ENCODE results near the gene ADAM10.

DNA sequence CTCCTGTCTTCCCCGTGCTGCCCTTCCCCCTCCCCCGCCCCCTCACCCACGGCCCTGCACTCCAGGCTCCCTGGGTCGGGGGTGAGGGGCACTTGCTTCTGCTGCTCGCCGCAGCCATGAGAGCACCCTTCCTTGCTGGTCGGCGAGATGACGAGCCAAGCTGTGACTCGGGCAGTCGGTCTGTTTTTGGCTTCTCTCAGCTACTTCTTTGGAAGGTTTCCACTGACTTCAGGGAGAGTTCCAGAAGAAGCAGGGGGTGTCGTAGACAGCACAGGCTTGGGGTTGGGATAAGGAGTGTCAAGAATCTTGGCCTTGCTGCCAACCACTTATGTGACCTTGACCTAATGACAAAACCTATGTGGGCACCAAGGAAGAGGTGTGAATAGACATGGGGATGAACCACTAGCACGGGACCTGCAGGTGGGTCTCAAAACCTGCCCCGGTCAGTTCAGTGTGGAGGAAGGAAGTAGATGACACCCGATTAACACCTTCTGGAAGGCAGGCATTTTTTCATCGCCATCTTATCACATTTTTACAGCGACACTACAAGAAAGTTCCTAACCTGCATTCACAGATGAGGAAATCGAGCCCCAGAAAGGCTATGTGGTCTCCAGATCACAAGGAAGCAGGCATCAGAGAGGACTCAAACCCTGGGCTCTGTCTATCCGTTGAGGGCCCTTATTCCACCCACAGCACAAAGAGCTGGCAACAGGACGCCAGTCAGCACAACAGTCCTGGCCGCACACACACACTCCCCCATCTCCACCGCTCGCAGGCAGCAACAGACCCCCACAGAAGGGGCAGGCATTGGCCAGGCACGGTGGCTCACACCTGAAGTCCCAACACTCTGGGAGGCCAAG, 196.8 kb downstream of the ADAM10 start:
- TF ChIP-seq POLR2A (IDR thresholded peaks at IDR 0.05) (no peak), POLR2AphosphoS5 (IDR thresholded peaks at IDR 0.05; ENCODE audit: insufficient read depth in 1 of 2, low read depth in 1 of 2) (no peak)
